Measurements from ENCODE around the gene PPP3R2.
"Not testable (repeated sequence)": the region's sequence is repeated elsewhere in the genome, so short reads cannot be mapped to it uniquely, and the experiment has no call there.

PPP3R2 gene

DNA sequence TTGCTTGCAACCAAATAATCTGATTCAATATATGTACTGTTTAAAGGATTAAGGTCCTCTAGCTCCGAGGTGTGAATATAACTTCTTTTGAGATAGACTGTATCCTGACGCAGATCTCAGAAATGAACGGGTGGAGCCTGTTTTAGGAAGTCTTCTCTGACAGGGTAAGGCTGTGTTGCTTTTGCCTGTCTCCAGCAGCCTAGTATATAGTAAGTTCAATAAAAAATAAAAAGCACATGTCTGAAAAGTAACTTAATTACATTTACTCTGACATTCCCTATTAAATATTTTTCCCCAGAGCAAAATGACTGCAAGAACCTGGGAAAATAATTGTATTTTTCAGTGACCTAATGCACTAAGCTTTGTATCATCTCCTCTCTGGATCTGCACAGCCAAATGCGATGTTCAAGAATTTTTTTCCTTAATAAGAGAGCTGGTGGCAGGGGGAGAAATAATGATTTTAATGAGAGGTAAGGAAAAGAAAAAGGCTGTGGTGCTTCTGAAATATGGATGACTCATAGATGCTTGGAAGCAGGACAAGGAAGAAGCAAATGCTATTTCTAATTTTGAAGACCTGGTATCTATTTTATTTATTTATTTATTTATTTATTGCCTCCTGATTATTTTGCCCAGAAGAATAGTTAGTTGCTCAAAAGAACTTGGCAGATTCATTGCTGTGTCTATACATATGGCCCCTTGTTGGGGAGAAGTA is 7.3 kb downstream of the PPP3R2 start:
- no peak for DNase-seq (ENCODE audit: low read depth in 2 of 2)

DNA sequence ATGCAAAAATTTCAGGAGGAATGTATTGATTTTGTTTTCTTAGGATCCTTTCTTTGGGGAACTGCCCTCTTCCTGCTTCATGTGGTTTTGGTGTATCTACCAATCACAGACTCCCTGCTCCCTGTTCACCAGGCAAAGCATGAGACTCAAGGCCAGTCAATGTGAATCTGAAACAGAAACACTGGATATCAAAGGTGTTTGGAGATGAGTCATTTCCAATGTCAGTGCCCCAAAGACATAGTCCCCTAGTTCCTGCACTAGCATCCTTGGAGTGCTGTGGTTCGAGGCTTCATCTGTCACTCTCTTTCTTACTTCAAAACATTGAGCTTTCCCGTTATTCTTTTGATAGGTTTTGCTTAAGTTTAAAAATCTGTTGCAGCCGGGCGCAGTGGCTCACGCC is 8.1 kb downstream of the PPP3R2 start:
- no peak for DNase-seq (ENCODE audit: low read depth in 2 of 2)

DNA sequence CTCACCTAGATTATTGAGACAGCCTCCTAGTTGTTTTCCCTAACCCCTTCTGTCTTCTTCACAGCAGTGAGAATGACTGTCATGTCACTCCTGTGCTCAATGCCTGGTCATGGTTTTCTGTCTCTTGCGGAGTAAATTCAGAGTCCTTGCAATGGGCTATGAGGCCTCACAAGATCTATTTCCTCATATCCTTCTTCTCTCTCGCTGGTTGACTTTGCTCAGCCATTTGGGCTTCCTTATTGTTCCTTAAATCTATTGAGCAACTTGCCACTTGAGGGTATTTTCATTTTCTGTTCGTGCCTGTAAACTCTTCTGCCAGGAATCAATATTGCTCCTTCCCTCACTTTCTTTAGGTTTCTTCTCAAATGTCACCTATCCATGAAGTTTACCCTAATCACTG is 9.0 kb downstream of the PPP3R2 start:
- DNase-seq (ENCODE audit: low read depth in 2 of 2): no peak

GRCh38 chr9:101582553-101582952 is 12.2 kb downstream of the PPP3R2 start:
- DNase-seq (ENCODE audit: low read depth in 2 of 2): no peak

- DNase-seq (ENCODE audit: low read depth in 2 of 2): no peak
Observed at GRCh38 chr9:101579711-101580545, 14.8 kb downstream of the PPP3R2 start.

GRCh38 chr9:101578378-101578777 is 16.4 kb downstream of the PPP3R2 start:
- DNase-seq (ENCODE audit: low read depth in 2 of 2): no peak

GRCh38 chr9:101574731-101575333 is 19.9 kb downstream of the PPP3R2 start:
- DNase-seq (ENCODE audit: low read depth in 2 of 2): no peak

GRCh38 chr9:101572316-101572715 is 22.5 kb downstream of the PPP3R2 start:
- no peak for DNase-seq (ENCODE audit: low read depth in 2 of 2)

- no peak for DNase-seq (ENCODE audit: low read depth in 2 of 2)
Observed at GRCh38 chr9:101571114-101571513, 23.7 kb downstream of the PPP3R2 start.

- no peak for DNase-seq (ENCODE audit: low read depth in 2 of 2)
Observed at GRCh38 chr9:101569741-101570501, 24.8 kb downstream of the PPP3R2 start.

GRCh38 chr9:101567725-101568350 is 26.9 kb downstream of the PPP3R2 start:
- DNase-seq (ENCODE audit: low read depth in 2 of 2): no peak

DNA sequence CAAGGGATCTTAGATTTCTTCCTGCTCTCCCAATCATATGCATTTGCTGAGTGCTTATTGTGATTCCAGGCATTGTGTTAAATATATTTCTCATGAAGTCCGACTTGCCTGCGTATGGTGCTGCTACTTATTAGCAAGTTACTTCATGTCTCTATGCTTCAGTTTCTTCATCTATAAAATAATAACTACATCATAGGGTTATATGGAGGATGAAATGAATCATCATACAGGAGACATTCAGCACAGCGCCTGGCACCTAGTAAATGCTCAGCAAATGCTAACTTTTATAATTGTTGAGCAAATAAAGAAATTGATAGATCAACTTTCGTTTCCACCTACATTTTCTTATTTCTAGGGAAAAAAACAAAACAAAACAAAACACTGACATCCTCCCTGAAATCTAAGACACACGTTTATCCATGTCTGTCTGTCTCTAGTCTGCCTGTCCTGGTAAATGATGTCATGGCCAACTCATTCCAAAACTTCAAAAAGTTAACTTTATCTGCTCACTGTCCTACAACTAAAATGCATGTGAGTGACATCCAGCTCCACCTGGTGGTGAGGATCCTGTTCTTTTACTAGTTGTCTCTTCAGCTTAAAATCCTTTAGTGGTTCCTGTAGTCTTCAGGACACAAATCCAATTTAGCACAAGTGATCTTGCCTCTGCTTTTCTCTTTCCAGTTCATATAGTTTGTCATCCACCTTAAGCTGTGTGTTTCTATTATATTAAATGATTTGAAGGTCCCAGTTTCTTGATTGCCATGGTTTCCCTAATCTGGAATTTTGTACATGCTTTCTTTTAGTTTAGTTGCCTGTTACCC is 27.7 kb downstream of the PPP3R2 start:
- no peak for DNase-seq (ENCODE audit: low read depth in 2 of 2)

DNA sequence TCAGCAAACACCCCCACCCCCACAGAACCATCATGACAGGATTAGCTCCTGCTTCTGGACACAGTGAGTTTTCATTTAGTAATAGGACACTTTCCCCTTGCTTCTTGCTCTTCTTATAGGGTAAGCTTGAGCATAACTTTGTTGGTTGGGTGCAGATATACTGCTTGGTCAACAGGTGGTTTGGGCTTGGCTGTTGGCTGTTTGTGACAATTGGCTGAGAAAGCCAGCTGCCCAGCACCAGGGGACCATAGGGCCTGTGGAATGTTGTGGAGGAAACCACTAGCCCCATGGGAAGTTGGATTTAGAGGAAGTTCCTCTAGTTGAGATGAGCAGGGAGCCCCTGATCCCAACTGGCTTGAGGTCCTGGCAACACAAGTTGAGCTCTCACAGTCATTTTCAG is 30.5 kb downstream of the PPP3R2 start:
- no peak for DNase-seq (ENCODE audit: low read depth in 2 of 2)

DNA sequence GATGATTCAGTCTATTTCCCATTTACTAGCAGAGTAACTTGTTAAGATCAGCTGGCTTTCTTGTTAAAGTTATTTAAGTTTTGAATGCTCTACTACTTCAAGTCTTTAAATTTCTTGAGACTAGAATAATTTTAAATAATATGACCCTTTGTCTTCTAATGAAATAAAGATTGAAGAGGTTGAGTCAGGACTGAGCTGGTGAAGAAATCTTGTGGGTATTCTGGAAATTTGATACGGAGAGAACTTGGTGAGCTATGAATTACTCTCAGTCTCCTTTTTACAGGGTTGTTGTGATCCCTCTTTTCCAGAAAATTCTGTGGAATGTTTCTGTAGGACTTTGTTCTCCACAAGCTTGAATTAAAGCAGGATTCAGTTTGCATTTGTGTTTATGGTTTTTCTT is 31.8 kb downstream of the PPP3R2 start:
- DNase-seq (ENCODE audit: low read depth in 2 of 2): no peak

DNA sequence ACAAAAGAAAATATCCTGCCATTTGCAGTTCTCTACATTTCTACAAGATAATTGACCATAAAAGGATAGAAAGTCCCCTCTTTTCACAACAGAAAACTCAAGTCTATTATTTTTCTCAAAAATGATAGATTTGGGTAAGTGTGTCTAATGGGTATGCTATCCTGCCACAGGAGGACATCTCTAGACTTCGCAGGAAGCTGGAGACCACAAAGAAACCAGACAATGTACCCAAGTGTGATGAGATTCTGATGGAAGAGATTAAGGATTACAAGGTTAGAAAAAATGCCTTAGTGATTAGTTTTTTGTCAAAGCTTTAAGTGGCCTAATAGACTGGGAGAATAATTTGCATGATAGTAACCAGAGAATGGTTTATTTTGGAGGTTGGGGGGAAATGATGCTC is 33.0 kb downstream of the PPP3R2 start:
- DNase-seq (ENCODE audit: low read depth in 2 of 2): no peak

DNA sequence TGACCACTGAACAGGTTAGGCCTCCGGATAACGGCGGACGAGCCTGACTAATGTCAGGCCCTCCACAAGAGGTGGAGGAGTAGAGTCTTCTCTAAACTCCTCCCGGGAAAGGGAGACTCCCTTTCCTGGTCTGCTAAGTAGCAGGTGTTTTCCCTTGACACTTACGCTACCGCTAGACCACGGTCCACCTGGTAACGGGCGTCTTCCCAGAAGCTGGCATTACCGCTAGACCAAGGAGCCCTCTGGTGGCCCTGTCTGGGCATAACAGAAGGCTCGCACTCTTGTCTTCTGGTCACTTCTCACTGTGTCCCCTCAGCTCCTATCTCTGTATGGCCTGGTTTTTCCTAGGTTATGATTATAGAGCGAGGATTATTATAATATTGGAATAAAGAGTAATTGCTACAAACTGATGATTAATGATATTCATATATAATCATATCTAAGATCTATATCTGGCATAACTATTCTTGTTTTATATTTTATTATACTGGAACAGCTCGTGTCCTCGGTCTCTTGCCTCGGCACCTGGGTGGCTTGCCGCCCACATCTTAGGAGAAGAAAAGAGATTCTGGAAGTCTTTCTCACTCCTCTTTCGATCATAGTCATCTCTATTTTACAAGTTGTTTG is 45.2 kb downstream of the PPP3R2 start:
- not testable (repeated sequence) for DNase-seq (ENCODE audit: low read depth in 2 of 2)

DNA sequence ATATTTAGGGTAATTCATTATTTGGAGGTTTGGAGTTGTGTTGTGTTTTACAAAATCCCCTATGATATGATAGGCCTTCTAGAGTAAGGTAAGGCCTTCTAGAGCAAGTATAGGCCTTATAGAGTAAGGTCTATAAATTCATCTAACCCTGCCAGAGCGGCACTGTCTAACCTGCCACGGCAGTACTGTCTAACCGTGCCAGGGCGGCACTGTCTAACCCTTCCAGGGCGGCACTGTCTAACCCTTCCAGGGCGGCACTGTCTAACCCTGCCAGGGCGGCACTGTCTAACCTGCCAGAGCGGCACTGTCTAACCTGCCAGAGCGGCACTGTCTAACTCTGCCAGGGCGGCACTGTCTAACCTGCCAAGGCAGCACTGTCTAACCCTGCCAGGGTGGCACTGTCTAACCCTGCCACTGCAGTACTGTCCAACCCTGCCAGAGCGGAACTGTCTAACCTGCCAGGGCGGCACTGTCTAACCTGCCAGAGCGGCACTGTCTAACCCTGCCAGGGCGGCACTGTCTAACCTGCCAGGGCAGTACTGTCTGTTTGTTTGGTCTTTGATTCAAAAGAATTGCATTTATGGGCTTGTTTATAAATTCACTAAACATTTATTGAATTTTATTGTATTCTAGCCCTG is 51.6 kb downstream of the PPP3R2 start:
- DNase-seq (ENCODE audit: low read depth in 2 of 2): no peak
